Measurements from ENCODE around the gene LRCH1.

DNA sequence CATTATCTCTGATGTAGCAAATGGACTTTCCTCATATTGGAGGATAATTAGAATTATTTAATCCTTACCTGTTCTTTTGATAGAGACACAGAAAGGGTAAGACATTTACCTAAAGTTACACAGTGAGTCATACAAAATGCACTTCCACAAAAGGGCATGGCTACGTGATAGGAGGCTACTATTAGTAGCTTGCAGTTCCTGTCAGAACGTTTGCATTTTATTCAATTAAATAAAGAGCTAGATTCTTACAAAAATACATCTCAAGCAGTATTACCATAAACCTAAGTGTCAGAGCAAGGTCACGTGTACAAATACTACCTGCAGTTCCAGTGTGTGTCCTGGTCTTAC lies 123.4 kb downstream of the LRCH1 start:
- TF ChIP-seq, protein P1, sequence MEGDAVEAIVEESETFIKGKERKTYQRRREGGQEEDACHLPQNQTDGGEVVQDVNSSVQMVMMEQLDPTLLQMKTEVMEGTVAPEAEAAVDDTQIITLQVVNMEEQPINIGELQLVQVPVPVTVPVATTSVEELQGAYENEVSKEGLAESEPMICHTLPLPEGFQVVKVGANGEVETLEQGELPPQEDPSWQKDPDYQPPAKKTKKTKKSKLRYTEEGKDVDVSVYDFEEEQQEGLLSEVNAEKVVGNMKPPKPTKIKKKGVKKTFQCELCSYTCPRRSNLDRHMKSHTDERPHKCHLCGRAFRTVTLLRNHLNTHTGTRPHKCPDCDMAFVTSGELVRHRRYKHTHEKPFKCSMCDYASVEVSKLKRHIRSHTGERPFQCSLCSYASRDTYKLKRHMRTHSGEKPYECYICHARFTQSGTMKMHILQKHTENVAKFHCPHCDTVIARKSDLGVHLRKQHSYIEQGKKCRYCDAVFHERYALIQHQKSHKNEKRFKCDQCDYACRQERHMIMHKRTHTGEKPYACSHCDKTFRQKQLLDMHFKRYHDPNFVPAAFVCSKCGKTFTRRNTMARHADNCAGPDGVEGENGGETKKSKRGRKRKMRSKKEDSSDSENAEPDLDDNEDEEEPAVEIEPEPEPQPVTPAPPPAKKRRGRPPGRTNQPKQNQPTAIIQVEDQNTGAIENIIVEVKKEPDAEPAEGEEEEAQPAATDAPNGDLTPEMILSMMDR (IDR thresholded peaks at IDR 0.05; ENCODE audit: borderline replicate concordance, extremely low read depth, low read length, poor library complexity, severe bottlenecking), result no peak
- no peak for TF ChIP-seq EZH2 (IDR thresholded peaks at IDR 0.05; ENCODE audit: borderline replicate concordance, low read depth, low read length, severe bottlenecking)
